ENCODE results near the gene RNU1-2.
"Not testable (repeated sequence)": the region's sequence is repeated elsewhere in the genome, so short reads cannot be mapped to it uniquely, and the experiment has no call there.

The RNU1-2 gene

DNA sequence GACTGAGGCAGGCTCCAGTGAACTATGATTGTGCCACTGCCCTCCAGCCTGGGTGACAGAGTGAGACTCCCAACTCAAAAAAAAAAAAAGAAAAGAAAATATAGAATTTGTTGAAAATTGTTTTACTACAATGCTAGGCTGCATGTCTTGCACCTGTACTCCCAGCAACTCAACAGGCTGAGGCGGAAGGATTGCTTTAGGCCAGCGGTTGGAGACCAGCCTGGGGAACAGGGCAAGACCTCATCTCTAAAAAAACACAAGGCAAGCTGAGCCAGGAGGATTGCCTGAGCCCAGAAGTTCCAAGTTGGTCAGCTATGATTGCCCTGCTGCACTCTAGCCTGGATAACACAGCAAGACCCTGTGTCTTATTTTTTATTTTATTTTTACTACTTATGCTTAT lies 3.2 kb downstream of the RNU1-2 start:
- ChIA-PET POLR2A (interaction anchor here (0.6 kb wide), 1 partner anchor 779 kb away, joined by 3 read pairs; no protein-coding TSS in a partner anchor), CTCF (interaction anchor here (1.0 kb wide), 1 partner anchor 190 kb away, joined by 4 read pairs; no protein-coding TSS in a partner anchor)
- not testable (repeated sequence) for DNase-seq (ENCODE audit: extremely low spot score)

DNA sequence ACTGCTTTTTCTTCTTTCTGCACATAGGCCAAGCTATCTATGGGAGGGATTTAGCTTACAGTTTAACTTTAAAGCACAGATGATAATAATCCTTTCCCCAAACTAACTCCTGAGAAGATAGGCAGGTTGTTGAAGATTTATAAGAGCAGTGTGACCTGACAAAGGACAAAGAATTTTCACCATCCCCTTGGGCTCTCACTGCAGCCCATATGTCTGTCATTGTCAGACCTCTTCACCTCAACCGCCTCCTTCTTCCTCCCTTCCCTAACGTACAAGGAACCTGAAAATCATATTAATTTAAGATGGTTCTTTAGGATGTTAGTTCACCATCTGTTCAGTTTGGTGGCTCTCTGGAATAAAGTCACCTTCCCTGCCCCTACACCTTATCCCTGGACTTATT lies 5.0 kb downstream of the RNU1-2 start:
- TF ChIP-seq, protein P1, sequence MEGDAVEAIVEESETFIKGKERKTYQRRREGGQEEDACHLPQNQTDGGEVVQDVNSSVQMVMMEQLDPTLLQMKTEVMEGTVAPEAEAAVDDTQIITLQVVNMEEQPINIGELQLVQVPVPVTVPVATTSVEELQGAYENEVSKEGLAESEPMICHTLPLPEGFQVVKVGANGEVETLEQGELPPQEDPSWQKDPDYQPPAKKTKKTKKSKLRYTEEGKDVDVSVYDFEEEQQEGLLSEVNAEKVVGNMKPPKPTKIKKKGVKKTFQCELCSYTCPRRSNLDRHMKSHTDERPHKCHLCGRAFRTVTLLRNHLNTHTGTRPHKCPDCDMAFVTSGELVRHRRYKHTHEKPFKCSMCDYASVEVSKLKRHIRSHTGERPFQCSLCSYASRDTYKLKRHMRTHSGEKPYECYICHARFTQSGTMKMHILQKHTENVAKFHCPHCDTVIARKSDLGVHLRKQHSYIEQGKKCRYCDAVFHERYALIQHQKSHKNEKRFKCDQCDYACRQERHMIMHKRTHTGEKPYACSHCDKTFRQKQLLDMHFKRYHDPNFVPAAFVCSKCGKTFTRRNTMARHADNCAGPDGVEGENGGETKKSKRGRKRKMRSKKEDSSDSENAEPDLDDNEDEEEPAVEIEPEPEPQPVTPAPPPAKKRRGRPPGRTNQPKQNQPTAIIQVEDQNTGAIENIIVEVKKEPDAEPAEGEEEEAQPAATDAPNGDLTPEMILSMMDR (IDR thresholded peaks at IDR 0.05; ENCODE audit: control extremely low read depth, extremely low read depth, low read depth, missing control alignments): peak; percentile 12
- no peak for DNase-seq (ENCODE audit: extremely low spot score)
- POLR2A ChIA-PET: no interaction called here
- CTCF ChIA-PET: no interaction called here

DNA sequence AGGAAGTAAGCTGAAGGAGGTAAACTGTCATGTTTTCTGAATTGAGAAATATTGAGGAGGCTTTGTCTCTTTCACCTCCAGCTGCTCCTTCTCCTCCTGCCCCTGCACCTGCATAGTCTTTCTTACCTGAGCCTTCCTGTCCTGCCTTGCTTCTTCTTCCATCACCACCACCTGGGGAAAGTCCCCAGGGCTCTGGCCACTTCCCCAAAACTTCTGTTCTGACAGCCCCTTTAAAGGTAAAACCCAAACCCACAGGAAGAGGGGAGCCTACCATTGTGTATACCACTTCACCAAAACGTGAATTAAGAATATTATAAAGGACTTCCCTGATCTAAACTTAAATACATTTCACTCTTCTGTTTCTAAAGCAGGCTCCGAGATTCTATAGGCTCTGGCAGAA lies 5.6 kb downstream of the RNU1-2 start:
- CTCF ChIA-PET: interaction anchor here (1.1 kb wide), 1 partner anchor 192 kb away, joined by 3 read pairs; no protein-coding TSS in a partner anchor
- POLR2A ChIA-PET; DNase-seq (ENCODE audit: extremely low spot score): not testable (repeated sequence)

- DNase-seq (ENCODE audit: extremely low spot score): no peak
- ChIA-PET CTCF (no interaction called here), POLR2A (no interaction called here)
- TF ChIP-seq, protein P1 (IDR thresholded peaks at IDR 0.05; ENCODE audit: control extremely low read depth, extremely low read depth, low read depth, missing control alignments): no peak
Observed at GRCh38 chr1:16903054-16903453, 7.3 kb downstream of the RNU1-2 start.

DNA sequence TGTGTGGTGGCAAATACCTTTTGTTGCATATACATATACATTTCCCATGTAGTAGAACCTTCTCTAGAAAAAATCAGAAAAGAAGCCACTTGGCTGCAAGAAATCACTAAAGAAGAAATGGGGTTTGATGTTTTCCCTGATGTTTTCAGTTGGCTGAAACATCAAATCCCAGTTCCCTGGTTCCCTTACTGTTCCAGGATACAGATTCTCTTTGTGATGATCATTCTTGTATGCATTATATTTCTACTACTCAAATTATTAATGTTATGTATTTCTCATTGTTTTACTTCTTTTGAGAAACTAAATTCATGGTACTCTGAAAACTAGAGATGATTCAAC lies 7.6 kb downstream of the RNU1-2 start:
- ChIA-PET POLR2A (no interaction called here), CTCF (no interaction called here)

DNA sequence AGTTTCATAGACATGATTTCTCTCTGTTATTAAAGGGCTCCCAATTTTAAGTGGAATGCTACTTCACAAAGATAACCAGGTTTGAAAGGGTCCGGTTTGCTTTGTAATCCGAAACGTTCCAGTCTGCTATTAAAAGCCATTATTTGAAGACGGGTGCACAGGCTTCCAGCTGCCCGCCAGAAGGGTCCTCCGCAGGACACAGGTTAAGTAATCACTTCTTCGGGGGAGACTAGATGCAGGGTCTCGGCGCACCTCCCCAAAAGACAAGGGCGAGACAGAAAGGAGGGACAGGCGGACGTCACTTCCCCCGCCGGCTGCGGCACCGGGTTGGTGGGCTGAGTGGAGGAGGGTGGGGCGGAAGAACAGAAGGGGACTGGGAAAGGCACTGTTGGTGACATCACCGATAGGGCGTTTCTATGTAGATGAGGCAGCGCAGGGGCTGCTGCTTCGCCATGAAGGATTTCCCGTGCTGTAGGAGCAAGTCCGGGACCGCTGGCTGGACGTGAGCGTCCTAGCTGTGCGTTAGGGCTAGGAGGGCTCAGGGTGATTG lies 8.9 kb downstream of the RNU1-2 start:
- TF ChIP-seq, protein P1 (IDR thresholded peaks at IDR 0.05; ENCODE audit: control extremely low read depth, extremely low read depth, low read depth, missing control alignments): no peak
- ChIA-PET POLR2A (interaction anchor here (0.6 to 3.5 kb wide), 7 partner anchors 8 to 557 kb away, joined by 3 to 52 read pairs (median 5); partner anchors contain the start of gene RNU1-2), CTCF (no interaction called here)
- DNase-seq (ENCODE audit: extremely low spot score): peak; percentile 97

More for the DNA sequence above, 7.6 kb downstream of the RNU1-2 start:
- DNase-seq (ENCODE audit: extremely low spot score): no peak
- TF ChIP-seq, protein P1 (IDR thresholded peaks at IDR 0.05; ENCODE audit: control extremely low read depth, extremely low read depth, low read depth, missing control alignments): no peak

DNA sequence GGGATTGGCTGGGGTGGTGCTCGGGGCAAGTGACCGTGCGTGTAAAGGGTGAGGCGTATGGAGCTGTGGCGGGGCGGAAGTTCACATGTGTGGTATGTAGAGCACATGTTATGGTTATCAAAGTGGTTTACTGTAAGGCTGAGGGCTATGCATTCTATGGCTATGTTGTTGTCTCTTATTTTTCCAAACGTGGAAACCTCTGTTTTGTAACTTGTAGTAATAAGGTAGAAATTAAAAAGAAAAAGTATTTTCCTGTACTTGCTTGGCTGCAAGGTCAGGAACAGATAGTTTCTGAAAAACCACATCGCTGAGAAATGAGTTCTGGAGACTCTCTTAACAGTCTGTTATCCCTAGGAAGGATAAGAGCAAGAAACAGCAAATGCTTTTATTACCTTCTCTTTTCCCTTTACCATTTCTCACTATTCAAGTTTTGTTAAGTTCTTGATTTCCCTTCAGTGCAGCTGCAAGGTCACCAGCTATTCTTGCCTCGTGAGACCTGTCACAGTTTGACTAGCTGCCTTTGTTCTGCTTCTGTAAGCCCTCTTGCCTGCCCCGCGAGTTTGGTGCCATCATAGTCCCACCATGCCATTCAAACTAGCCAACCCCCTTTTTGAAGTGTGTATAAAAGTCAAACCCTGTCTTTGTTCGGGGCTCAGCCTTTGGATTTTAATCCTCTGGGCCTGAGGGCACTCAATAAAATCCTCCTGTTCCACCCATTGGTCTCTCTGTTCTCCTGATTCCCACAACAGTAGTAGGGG lies 9.5 kb downstream of the RNU1-2 start:
- CTCF ChIA-PET: interaction anchor here (1.2 kb wide), 1 partner anchor 285 kb away, joined by 3 read pairs; no protein-coding TSS in a partner anchor
- POLR2A ChIA-PET: interaction anchor here (0.6 to 3.5 kb wide), 12 partner anchors 9 to 557 kb away, joined by 3 to 52 read pairs (median 4); partner anchors contain the start of gene RNU1-2
- peak; percentile 74 for DNase-seq (ENCODE audit: extremely low spot score)
- TF ChIP-seq, protein P1 (IDR thresholded peaks at IDR 0.05; ENCODE audit: control extremely low read depth, extremely low read depth, low read depth, missing control alignments): no peak

Measured in GM10248 (cell line).